Adrenal gland (tissue), 12 donors: ENCODE measurements around the gene GAN. TPM values are rescaled to one million over a fixed set of nuclear protein-coding genes. Genes with fewer than 3 reads are reported as not detected.

Source experiments
- DNase-seq, 7 donors: peaks; one replicate each; pipeline ENCODE4 v3.0.0-alpha.2; 2019 to 2020
- H3K27ac ChIP-seq, 5 donors: fragments of 200-600 bp; sonication (generic) in 4 of 5; 1 replicate in 3 of 5; 2 replicates in 2 of 5; pipeline versions ENCODE4 v1.5.1 to v1.8.0; 2016 to 2020; ENCODE audit warnings: mild to moderate bottlenecking in 1 of 5
- H3K27me3 ChIP-seq: fragments of 200-600 bp; 2 replicates; pipeline ENCODE4 v1.8.0; 2021
- H3K36me3 ChIP-seq, 2 donors: fragments of 200-600 bp; replicated peaks in 1 of 2; 1 replicate in 1 of 2; 2 replicates in 1 of 2; pipeline versions ENCODE4 v1.5.1 to v1.8.0; 2018 to 2022
- H3K4me1 ChIP-seq, 2 donors: fragments of 200-600 bp; replicated peaks in 1 of 2; 1 replicate in 1 of 2; 2 replicates in 1 of 2; pipeline versions ENCODE4 v1.5.1 to v1.8.0; 2018 to 2021
- H3K4me3 ChIP-seq, 4 donors: fragments of 200-600 bp; sonication (generic) in 3 of 4; one replicate each; pipeline ENCODE4 v1.5.1; 2016 to 2018
- H3K9me3 ChIP-seq, 3 donors: fragments of 200-600 bp; sonication (generic) in 1 of 3; replicated peaks in 1 of 3; 1 replicate in 2 of 3; 2 replicates in 1 of 3; pipeline versions ENCODE4 v1.5.1 to v1.8.0; 2016 to 2021
- POLR2A ChIP-seq, 2 donors: fragments of 450-650 bp; IDR thresholded peaks; one replicate each; pipeline ENCODE4 v1.6.1; 2017; ENCODE audit warnings: antibody characterized with exemption in 2 of 2, mild to moderate bottlenecking in 2 of 2, moderate library complexity in 1 of 2
- WGBS, 4 donors: extraction: QIAGEN DNeasy Blood & Tissue Kit in 2 of 4; methylation state at CpG; one replicate each; pipeline versions ENCODE4 v1.1.5 to v1.1.7; 2013 to 2017; 5-methylcytosine and 5-hydroxymethylcytosine counted together
- intact Hi-C, 2 donors: fragments of 100-400 bp; cut with DNase I; formaldehyde crosslinking; loops; one replicate each; pipeline versions ENCODE4 v1.14.1 to v1.15.0; 2022 to 2023
- polyA plus RNA-seq, 3 donors: library from polyadenylated mRNA; stranded (reverse); fragments of 200-250 nt in 2 of 3; fragments of 350-450 nt in 1 of 3; fragmentation: Illumina TruSeq in 1 of 3; extraction: RNeasy Lipid Tissue Mini Kit (QIAGEN cat#74804) in 1 of 3; gene quantifications; one replicate each; pipeline ENCODE4 v1.2.3, GENCODE V29; 2013 to 2014
- total RNA-seq, 9 donors: library from RNA; depleted of rRNA in 4 of 9; stranded (reverse); fragments of >200 nt in 4 of 9; fragments of 120-200 nt in 1 of 9; fragmentation: NEBNext Ultra II Directional in 1 of 9; extraction: Animal tissue kit (Norgen Biotek cat#: 25700) in 1 of 9; gene quantifications; one replicate each; pipeline versions ENCODE4 v1.1.0 to v1.2.4, GENCODE V29; 2013 to 2023
- TF ChIP-seq, protein P1 (sequence below), 6 experiments: fragments of 450-650 bp in 4 of 6; fragments of 200-600 bp in 2 of 6; sonication (generic) in 1 of 6; IDR thresholded peaks; 1 replicate in 5 of 6; 2 replicates in 1 of 6; pipeline versions ENCODE4 v1.5.1 to v1.8.0; 2016 to 2021; ENCODE audit warnings: antibody characterized with exemption in 6 of 6, mild to moderate bottlenecking in 2 of 6, moderate library complexity in 1 of 6
- donor health status: healthy with polysubstance abuse.
- donor health status: Bipolar disorder and iron deficiency.
- donor health status: DM: yes; HTN: yes; CAD: no.
- donor health status: DM: no; HTN: no; CAD: no.
- donor health status: DM: no; HTN: no; CAD: no.
- donor health status: DM: yes; HTN: yes; CAD: no.

Gene GAN
- total and polyA plus RNA-seq, 12 donors, result 1.0 to 7.5 (median 3.8) TPM

GRCh38 chr16:81413245-81413990 is 98.7 kb downstream of the GAN start:
- DNase-seq, result no peak
- TF ChIP-seq POLR2A (IDR thresholded peaks at IDR 0.05), result no peak
- TF ChIP-seq, protein P1, sequence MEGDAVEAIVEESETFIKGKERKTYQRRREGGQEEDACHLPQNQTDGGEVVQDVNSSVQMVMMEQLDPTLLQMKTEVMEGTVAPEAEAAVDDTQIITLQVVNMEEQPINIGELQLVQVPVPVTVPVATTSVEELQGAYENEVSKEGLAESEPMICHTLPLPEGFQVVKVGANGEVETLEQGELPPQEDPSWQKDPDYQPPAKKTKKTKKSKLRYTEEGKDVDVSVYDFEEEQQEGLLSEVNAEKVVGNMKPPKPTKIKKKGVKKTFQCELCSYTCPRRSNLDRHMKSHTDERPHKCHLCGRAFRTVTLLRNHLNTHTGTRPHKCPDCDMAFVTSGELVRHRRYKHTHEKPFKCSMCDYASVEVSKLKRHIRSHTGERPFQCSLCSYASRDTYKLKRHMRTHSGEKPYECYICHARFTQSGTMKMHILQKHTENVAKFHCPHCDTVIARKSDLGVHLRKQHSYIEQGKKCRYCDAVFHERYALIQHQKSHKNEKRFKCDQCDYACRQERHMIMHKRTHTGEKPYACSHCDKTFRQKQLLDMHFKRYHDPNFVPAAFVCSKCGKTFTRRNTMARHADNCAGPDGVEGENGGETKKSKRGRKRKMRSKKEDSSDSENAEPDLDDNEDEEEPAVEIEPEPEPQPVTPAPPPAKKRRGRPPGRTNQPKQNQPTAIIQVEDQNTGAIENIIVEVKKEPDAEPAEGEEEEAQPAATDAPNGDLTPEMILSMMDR (IDR thresholded peaks at IDR 0.05), result no peak
- no peaks in the 10 kb centered on the region for H3K4me1 ChIP-seq
- H3K9me3 ChIP-seq, result no peaks in the 10 kb centered on the region
- H3K36me3 ChIP-seq, result no peaks in the 10 kb centered on the region
- WGBS, 4 donors, result 84 to 92% (median 90%) methylated on average over 9 to 11 of the region's 11 CpGs
- intact Hi-C loops, result no loop called here
- H3K4me3 ChIP-seq, result no peak overlapping the region
- no peaks in the 10 kb centered on the region for H3K27me3 ChIP-seq
- H3K27ac ChIP-seq, result no peak overlapping the region

GRCh38 chr16:81415751-81416150 is 101.0 kb downstream of the GAN start:
- H3K36me3 ChIP-seq, result no peaks in the 10 kb centered on the region
- no peaks in the 10 kb centered on the region for H3K4me1 ChIP-seq
- no peak for TF ChIP-seq POLR2A (IDR thresholded peaks at IDR 0.05)
- TF ChIP-seq, protein P1 (IDR thresholded peaks at IDR 0.05), result no peak
- DNase-seq, result no peak
- no peak overlapping the region for H3K27ac ChIP-seq
- H3K9me3 ChIP-seq, result no peaks in the 10 kb centered on the region
- intact Hi-C loops, result no loop called here
- H3K4me3 ChIP-seq, result no peak overlapping the region
- H3K27me3 ChIP-seq, result no peaks in the 10 kb centered on the region
- WGBS, 4 donors, result 83 to 88% (median 85%) methylated on average over 7 to 11 of the region's 11 CpGs

GRCh38 chr16:81416749-81417148 is 102.0 kb downstream of the GAN start:
- no peaks in the 10 kb centered on the region for H3K9me3 ChIP-seq
- H3K36me3 ChIP-seq, result no peaks in the 10 kb centered on the region
- no peak overlapping the region for H3K27ac ChIP-seq
- H3K27me3 ChIP-seq, result no peaks in the 10 kb centered on the region
- H3K4me3 ChIP-seq, result no peak overlapping the region
- WGBS, 4 donors, result 82 to 90% (median 85%) methylated on average over 6 to 8 of the region's 8 CpGs
- DNase-seq, result no peak
- intact Hi-C loops, result no loop called here
- H3K4me1 ChIP-seq, result no peaks in the 10 kb centered on the region
- no peak for TF ChIP-seq POLR2A (IDR thresholded peaks at IDR 0.05)
- TF ChIP-seq, protein P1 (IDR thresholded peaks at IDR 0.05), result no peak

DNA sequence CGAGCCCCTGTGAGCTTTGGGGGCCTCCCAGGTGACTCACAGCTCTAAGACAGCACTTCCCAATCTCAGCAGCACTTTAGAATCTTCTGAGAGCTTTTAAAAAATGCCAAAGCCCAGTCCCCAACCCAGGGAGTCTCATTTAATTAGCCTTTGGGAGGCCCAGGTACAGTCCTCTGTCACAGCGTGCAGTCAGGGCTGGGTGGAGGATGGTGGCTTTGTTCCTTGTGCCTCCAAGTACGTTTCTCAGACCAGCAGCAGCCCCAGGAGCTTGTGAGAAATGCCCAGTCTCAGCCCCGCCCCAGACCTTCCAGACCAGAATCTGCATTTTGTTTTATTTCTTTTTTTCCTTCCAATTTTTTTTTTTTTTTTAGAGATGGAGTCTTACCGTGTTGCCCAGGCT is 102.4 kb downstream of the GAN start:
- no peak for DNase-seq
- Histone ChIP-seq H3K36me3 (no peaks in the 10 kb centered on the region), H3K4me3 (no peak overlapping the region), H3K27me3 (no peaks in the 10 kb centered on the region), H3K4me1 (no peaks in the 10 kb centered on the region), H3K9me3 (no peaks in the 10 kb centered on the region), H3K27ac (no peak overlapping the region)
- TF ChIP-seq, protein P1 (IDR thresholded peaks at IDR 0.05), result no peak
- no peak for TF ChIP-seq POLR2A (IDR thresholded peaks at IDR 0.05)
- intact Hi-C loops, result no loop called here
- WGBS, 4 donors, result 82 to 85% (median 84%) methylated on average over 4 to 5 of the region's 5 CpGs
